ENCODE measurements around the gene LPP. TPM values are rescaled to one million over a fixed set of nuclear protein-coding genes. Genes with fewer than 3 reads are reported as not detected.

The LPP gene
- total RNA-seq, 2 donors from 2014 or later = 170 to 246 TPM

GRCh38 chr3:188854772-188855149 lies 700.8 kb downstream of the LPP start:
- H3K27ac ChIP-seq = no peak overlapping the region
- TF ChIP-seq CTCF (IDR thresholded peaks at IDR 0.05) = no peak
- no peaks in the 10 kb centered on the region for H3K36me3 ChIP-seq
- no peak overlapping the region for H3K4me3 ChIP-seq
- no peaks in the 10 kb centered on the region for H3K9me3 ChIP-seq
- no peak overlapping the region for H3K9ac ChIP-seq (ENCODE audit: low read depth in 2 of 2, low read length in 2 of 2)
- no peaks in the 10 kb centered on the region for H3K27me3 ChIP-seq
- intact Hi-C loops (cut with DNase I) = no loop called here
- no peak for DNase-seq
- no peaks in the 10 kb centered on the region for H3K4me1 ChIP-seq

- H3K36me3 ChIP-seq = no peaks in the 10 kb centered on the region
- H3K9ac ChIP-seq (ENCODE audit: low read depth in 2 of 2, low read length in 2 of 2) = no peak overlapping the region
- DNase-seq = no peak
- H3K27ac ChIP-seq = no peak overlapping the region
- H3K4me1 ChIP-seq = no peaks in the 10 kb centered on the region
- H3K27me3 ChIP-seq = no peaks in the 10 kb centered on the region
- no peak overlapping the region for H3K4me3 ChIP-seq
- no peaks in the 10 kb centered on the region for H3K9me3 ChIP-seq
- TF ChIP-seq CTCF (IDR thresholded peaks at IDR 0.05) = no peak
- intact Hi-C loops (cut with DNase I) = no loop called here
Observed at GRCh38 chr3:188855675-188856074, 701.7 kb downstream of the LPP start.

- Histone ChIP-seq H3K9ac (ENCODE audit: low read depth in 2 of 2, low read length in 2 of 2) (no peak overlapping the region), H3K27me3 (no peaks in the 10 kb centered on the region), H3K4me3 (no peak overlapping the region), H3K9me3 (no peaks in the 10 kb centered on the region), H3K27ac (no peak overlapping the region), H3K4me1 (no peaks in the 10 kb centered on the region), H3K36me3 (no peaks in the 10 kb centered on the region)
- TF ChIP-seq CTCF (IDR thresholded peaks at IDR 0.05) = no peak
- DNase-seq = no peak
- intact Hi-C loops (cut with DNase I) = no loop called here
Observed at GRCh38 chr3:188860147-188860546, 706.2 kb downstream of the LPP start.

- intact Hi-C loops (cut with DNase I) = no loop called here
- TF ChIP-seq CTCF (IDR thresholded peaks at IDR 0.05) = no peak
Observed at GRCh38 chr3:188861842-188862744, 708.1 kb downstream of the LPP start.

GRCh38 chr3:188863999-188864406 lies 710.0 kb downstream of the LPP start:
- Histone ChIP-seq H3K27ac (no peak overlapping the region), H3K9ac (ENCODE audit: low read depth in 2 of 2, low read length in 2 of 2) (no peak overlapping the region), H3K4me3 (no peak overlapping the region), H3K27me3 (no peaks in the 10 kb centered on the region), H3K9me3 (no peaks in the 10 kb centered on the region), H3K36me3 (no peaks in the 10 kb centered on the region), H3K4me1 (no peaks in the 10 kb centered on the region)
- DNase-seq = no peak
- intact Hi-C loops (cut with DNase I) = no loop called here
- no peak for TF ChIP-seq CTCF (IDR thresholded peaks at IDR 0.05)

More at GRCh38 chr3:188861842-188862744, 708.1 kb downstream of the LPP start:
- H3K36me3 ChIP-seq = no peaks in the 10 kb centered on the region
- no peak for DNase-seq
- no peak overlapping the region for H3K4me3 ChIP-seq
- H3K9me3 ChIP-seq = no peaks in the 10 kb centered on the region
- H3K27ac ChIP-seq = no peak overlapping the region
- no peak overlapping the region for H3K9ac ChIP-seq (ENCODE audit: low read depth in 2 of 2, low read length in 2 of 2)
- no peaks in the 10 kb centered on the region for H3K27me3 ChIP-seq
- H3K4me1 ChIP-seq = no peaks in the 10 kb centered on the region

Measured in colonic mucosa (tissue), 4 donors.